GM20431 (cell line): ENCODE data around the gene TOM1L2.
"Not testable (repeated sequence)": the region's sequence is repeated elsewhere in the genome, so short reads cannot be mapped to it uniquely, and the experiment has no call there.

ENCODE experiments used
- in situ Hi-C: fragments of 300-500 bp; cut with MseI, MboI; formaldehyde crosslinking; loops from one replicate; pipeline ENCODE4 v1.15.0; 2020; ENCODE audit warnings: low sequenced_read_pairs; ENCODE audit not compliant: unreplicated experiment

Gene TOM1L2

GRCh38 chr17:17928398-17929287 lies 43.6 kb downstream of the TOM1L2 start:
- in situ Hi-C loops, result no loop called here

GRCh38 chr17:17926840-17927449 lies 45.3 kb downstream of the TOM1L2 start:
- in situ Hi-C loops, result no loop called here

GRCh38 chr17:17926036-17926435 lies 46.2 kb downstream of the TOM1L2 start:
- in situ Hi-C loops, result no loop called here

DNA sequence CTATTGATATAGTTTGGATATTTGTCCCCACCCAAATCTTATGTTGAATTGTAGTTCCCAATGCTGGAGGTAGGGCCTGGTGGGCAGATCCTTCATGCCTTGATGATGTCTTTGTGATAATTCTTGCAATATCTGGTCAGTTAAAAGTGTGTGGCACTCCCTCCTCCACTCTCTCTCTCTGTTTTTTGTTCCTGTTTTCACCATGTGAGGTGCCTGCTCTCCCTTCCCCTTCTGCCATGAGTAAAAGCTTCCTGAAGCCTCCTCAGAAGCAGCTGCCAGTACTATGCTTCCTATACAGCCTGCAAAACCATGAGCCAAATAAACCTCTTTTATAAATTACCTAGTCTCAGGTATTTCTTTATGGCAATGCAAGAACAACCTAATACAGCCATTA lies 47.3 kb downstream of the TOM1L2 start:
- in situ Hi-C loops, result no loop called here

- in situ Hi-C loops, result no loop called here
These were observed 47.9 kb downstream of the TOM1L2 start for GRCh38 chr17:17924131-17924856.

DNA sequence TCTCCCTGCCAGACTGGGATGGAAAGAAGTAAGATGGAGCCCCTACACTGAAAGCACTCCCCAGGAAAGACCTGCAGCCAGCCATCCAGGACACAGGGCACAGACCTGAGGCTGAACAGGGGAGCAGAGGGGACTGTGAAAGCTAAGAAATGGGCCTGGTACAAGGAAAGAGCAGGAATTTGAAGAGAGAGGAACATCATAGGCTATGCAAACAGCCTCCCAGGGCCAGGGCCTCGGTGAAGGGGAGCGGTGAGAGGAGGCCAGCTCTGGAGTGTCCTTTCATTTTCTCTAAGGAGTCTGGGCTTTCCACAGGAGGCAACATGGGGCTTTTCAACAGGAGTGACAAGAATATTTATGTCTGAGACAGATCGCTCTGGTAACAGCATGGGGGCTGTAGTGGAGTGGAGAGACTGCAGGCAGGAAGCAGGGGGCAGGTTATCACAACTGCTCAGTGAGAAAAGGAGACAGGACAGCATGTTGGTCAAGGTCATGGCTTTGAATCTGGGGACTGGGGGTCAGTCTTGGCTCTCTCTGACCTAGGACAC lies 50.1 kb downstream of the TOM1L2 start:
- in situ Hi-C loops, result no loop called here

- in situ Hi-C loops, result no loop called here
These were observed 50.8 kb downstream of the TOM1L2 start for GRCh38 chr17:17921192-17922069.

GRCh38 chr17:17919169-17920107 lies 52.8 kb downstream of the TOM1L2 start:
- in situ Hi-C loops, result no loop called here

GRCh38 chr17:17917394-17917793 lies 54.8 kb downstream of the TOM1L2 start:
- in situ Hi-C loops, result no loop called here

- in situ Hi-C loops, result no loop called here
These were observed 57.0 kb downstream of the TOM1L2 start for GRCh38 chr17:17915183-17915582.

- in situ Hi-C loops, result no loop called here
These were observed 58.4 kb downstream of the TOM1L2 start for GRCh38 chr17:17913695-17914332.

GRCh38 chr17:17912336-17912735 lies 59.9 kb downstream of the TOM1L2 start:
- in situ Hi-C loops, result not testable (repeated sequence)

- in situ Hi-C loops, result no loop called here
These were observed 61.1 kb downstream of the TOM1L2 start for GRCh38 chr17:17911001-17911613.

DNA sequence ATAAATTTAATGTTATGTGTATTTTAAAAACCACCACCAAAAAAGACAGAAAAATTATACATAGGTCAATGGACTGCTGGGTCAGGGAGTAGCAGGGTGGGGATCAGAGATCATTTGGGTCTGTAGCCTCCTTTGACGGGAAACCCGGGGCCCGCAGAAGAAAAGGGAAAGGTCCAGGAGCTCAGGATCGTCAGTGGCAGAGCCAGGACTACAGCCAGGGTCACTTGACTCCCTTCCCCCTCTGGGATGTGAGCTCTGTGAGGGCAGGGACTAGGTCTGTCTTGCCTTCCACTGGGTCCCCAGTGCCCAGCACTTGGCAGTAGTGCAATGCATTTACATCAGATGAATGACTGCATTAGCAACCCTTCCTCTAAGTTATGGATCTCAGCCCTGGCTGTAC lies 62.1 kb downstream of the TOM1L2 start:
- in situ Hi-C loops, result no loop called here

- in situ Hi-C loops, result no loop called here
These were observed 63.1 kb downstream of the TOM1L2 start for GRCh38 chr17:17909078-17909477.

DNA sequence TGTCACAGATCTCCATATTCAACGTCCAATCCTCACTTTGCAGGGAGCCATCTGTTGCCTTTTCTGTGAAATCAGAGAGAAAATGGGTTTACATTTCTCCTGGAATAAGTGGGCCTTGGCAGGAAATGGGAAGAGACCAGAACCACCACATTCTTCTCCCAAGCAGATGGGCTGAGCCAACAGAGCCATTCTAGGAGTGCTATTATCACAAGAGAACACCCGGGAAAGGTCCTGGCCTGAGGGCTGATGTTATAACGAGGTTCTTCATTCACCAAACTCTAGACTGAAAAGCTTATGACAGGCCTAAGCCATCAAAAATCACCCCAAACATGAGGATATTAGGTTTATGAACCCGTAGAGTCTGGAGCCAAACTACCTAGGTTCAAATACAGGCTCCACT lies 64.7 kb downstream of the TOM1L2 start:
- in situ Hi-C loops, result no loop called here

DNA sequence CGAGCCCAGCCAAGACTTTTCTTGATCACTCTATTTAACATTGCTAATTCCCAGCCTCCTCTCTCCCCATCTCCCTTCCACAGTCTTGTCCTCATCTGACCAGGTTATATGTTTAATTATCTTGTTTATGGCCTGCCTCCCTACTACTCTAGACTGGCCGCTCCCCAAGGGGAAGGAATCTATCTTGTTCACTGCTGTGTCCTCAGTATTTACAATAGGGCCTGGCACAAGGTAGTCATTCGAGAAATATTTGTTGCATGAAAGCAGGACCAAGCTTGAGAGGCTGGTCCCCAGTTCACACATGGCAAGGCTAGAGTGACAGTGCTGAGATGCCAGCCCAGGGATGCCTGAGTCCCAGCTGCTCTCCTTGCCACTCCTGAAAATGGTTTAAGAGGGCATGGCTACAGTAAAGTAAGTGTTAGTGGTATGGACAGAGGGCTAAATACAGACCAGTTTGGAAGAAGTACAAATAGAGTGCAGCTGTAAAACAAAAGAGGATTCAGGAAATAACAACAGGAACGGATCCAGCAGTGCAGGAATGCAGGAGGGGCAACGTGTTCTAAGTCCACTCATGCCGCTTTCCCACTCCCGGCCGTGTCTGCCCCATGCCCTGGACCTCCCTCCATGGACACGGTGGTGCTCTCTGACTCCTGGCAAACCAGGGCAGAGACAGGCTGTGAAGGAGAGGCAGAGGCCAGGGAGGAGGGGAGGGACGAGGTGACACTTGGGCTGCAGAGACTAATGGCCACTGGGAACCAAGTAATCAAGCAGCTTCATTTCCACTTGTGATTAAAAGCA lies 65.6 kb downstream of the TOM1L2 start:
- in situ Hi-C loops, result no loop called here
